Mesothelial cell of epicardium (in vitro differentiated cells): Measurements from ENCODE around the gene HDAC9. TPM values are rescaled to one million over a fixed set of nuclear protein-coding genes. Genes with fewer than 3 reads are reported as not detected.
"Not testable (repeated sequence)": the region's sequence is repeated elsewhere in the genome, so short reads cannot be mapped to it uniquely, and the experiment has no call there.

Experiments used
- DNase-seq, 2 experiments: peaks; one replicate each; pipeline ENCODE4 v3.0.0; 2021; ENCODE audit warnings: low spot score in 2 of 2; ENCODE audit not compliant: unreplicated experiment in 2 of 2
- H3K27ac Mint-ChIP-seq: 2 replicates; pipeline ENCODE4 v1.8.0; 2021; ENCODE audit warnings: mixed read lengths
- H3K27me3 Mint-ChIP-seq: 2 replicates; pipeline ENCODE4 v1.8.0; 2021; ENCODE audit warnings: low read depth, mixed read lengths
- H3K36me3 Mint-ChIP-seq: 2 replicates; pipeline ENCODE4 v1.8.0; 2021; ENCODE audit warnings: mixed read lengths
- H3K4me1 Mint-ChIP-seq: 2 replicates; pipeline ENCODE4 v1.8.0; 2021; ENCODE audit warnings: mixed read lengths
- H3K4me3 Mint-ChIP-seq: 2 replicates; pipeline ENCODE4 v1.8.0; 2021; ENCODE audit warnings: mild to moderate bottlenecking, moderate library complexity, mixed read lengths
- H3K9me3 Mint-ChIP-seq: 2 replicates; pipeline ENCODE4 v1.8.0; 2021; ENCODE audit warnings: mixed read lengths
- CTCF ChIP-seq: fragments of 200-600 bp; sonication (generic); IDR thresholded peaks from one replicate; pipeline ENCODE4 v1.5.0; 2021; ENCODE audit warnings: antibody characterized with exemption; ENCODE audit not compliant: unreplicated experiment
- total RNA-seq: library from RNA; stranded (reverse); gene quantifications from 3 replicates; pipeline ENCODE4 v1.2.1, GENCODE V29; 2021

The HDAC9 gene
- total RNA-seq, 1 donor from 2014 or later = 37.4 TPM

DNA sequence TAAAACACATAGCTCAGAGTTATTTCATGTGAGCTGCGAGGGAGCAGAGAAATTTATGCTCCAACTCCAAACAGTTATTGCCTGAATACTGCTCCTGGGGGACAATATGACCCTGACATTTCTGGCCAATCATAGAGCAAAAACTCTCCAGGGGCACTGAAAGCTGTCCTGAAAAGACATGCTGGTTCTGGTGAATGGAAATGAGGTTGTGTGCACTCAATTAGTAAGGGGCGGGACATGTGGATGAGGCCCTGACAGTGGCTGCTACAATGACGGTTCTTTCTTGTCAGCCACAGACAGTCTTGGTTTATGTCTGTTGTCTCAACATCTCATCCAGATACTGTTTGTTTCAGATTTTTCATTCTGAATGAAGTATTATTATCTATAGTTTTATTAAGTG, 470.1 kb downstream of the HDAC9 start:
- no peak for TF ChIP-seq CTCF
- no peak for DNase-seq
- peaks cover 25% of the 10 kb centered on the region for H3K36me3 Mint-ChIP-seq
- peaks cover 6% of the 10 kb centered on the region for H3K9me3 Mint-ChIP-seq
- no peaks in the 10 kb centered on the region for H3K27me3 Mint-ChIP-seq
- H3K4me1 Mint-ChIP-seq = peaks cover 13% of the 10 kb centered on the region
- H3K27ac Mint-ChIP-seq = no peak overlapping the region
- no peak overlapping the region for H3K4me3 Mint-ChIP-seq

DNA sequence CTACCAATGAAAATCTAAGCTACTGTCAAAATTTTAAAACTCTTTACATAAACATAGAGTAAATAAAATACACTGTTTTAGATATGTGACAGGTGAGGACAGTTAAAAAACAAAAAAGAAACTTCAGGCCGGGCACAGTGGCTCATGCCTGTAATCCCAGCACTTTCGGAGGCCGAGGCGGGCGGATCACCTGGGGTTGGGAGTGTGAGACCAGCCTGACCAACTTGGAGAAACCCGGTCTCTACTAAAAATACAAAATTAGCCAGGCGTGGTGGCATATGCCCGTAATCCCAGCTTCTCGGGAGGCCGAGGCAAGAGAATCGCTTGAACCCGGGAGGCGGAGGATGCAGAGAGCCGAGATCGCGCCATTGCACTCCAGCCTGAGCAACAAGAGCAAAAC, 472.2 kb downstream of the HDAC9 start:
- H3K4me3 Mint-ChIP-seq, H3K27me3 Mint-ChIP-seq, H3K27ac Mint-ChIP-seq, H3K9me3 Mint-ChIP-seq, H3K4me1 Mint-ChIP-seq, DNase-seq: not testable (repeated sequence)
- peaks cover 26% of the 10 kb centered on the region for H3K36me3 Mint-ChIP-seq

DNA sequence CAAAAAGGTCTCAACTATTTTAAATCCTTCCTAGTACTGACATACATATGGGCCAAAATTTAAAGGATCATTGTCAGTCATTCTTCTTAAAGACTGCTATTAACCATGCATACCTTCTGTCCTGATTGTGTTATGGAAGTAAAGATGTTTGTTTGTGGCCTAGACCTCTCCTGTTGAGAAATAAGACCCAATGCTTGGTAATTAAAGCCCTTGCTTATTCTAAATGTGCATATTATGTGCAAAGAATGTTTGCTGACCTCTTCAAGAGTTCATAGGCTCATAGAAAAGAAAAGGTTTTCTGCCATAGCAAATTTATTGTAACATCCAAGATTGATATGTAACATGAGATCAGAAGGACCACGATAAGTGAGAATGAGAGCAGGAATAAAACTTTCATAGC, 476.3 kb downstream of the HDAC9 start:
- no peak for DNase-seq
- no peak for TF ChIP-seq CTCF
- Mint-ChIP-seq H3K27ac (no peak overlapping the region), H3K27me3 (no peaks in the 10 kb centered on the region), H3K9me3 (peaks cover 24% of the 10 kb centered on the region), H3K4me1 (peaks cover 32% of the 10 kb centered on the region), H3K4me3 (no peak overlapping the region), H3K36me3 (peaks cover 16% of the 10 kb centered on the region)

DNA sequence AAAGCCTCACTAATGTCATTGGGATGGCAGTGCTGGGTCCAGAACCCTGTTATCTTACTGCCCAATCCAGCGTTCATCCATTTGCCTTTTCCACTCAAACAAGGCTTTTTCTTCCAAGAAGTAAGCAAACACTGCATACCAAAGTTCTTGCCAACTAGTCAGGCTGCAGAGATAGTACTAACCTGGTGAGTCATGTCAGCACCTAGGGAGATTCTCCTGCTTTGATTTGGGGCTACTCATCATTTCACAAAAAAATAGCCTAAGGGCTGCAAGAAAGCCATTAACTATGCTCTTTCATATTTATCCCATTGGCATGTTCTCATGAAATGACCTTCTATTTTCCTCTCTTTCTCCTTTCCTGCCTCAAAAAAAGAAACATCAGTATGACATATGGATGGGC, 479.3 kb downstream of the HDAC9 start:
- no peak for TF ChIP-seq CTCF
- no peak overlapping the region for H3K4me3 Mint-ChIP-seq
- no peak for DNase-seq
- H3K4me1 Mint-ChIP-seq = peaks cover 49% of the 10 kb centered on the region
- H3K27ac Mint-ChIP-seq = no peak overlapping the region
- peaks cover 11% of the 10 kb centered on the region for H3K36me3 Mint-ChIP-seq
- H3K27me3 Mint-ChIP-seq = no peaks in the 10 kb centered on the region
- peaks cover 18% of the 10 kb centered on the region for H3K9me3 Mint-ChIP-seq

DNA sequence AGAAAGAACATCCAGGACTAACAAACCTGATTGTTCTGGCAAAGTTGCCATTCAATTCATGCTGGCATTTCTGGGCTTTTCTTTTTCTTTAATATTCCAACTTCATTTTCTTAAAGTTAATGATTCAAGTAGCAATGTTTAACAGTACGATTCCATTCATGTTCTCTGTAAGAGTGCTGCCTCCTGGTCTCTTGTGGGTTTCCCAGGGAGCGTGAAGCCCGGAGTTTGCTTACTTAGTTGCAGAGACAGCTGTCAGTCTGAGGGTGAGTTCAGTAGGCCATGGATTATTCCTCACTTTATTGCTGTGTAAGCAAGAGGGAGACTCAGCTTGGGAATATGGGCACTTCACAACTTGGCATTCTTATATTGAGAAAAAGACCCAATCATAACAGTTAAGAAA, 479.7 kb downstream of the HDAC9 start:
- H3K36me3 Mint-ChIP-seq = peaks cover 15% of the 10 kb centered on the region
- no peak for TF ChIP-seq CTCF
- peaks cover 22% of the 10 kb centered on the region for H3K9me3 Mint-ChIP-seq
- H3K27ac Mint-ChIP-seq = peak overlapping the region; percentile 71
- no peak overlapping the region for H3K4me3 Mint-ChIP-seq
- no peaks in the 10 kb centered on the region for H3K27me3 Mint-ChIP-seq
- DNase-seq = no peak
- H3K4me1 Mint-ChIP-seq = peaks cover 49% of the 10 kb centered on the region

DNA sequence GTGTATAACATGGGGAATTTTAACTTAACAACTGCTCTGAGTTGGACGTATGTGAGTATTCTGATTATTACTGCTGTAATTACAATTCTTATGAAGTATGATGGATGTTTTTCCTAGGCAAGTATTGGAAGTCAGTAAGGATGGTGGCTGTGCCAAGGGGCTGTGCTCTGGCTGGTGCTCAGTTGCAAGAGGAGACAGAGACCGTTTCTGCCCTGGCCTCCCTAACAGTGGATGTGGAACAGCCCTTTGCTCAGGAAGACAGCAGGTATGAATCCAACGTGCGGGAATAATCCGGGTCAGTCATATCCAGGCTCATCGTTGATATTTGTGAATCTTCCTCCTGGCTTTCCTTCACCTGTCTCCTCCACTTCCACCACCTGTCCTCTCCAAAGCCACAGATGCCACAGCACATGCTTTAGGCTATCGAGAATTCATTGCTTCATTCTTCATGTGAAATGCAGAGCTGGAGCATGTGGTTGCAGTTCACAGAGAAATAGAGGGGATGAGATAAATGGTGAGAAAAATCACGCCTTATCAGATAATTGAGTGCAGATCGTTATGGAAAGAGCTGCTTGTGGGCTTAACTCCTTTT, 480.2 kb downstream of the HDAC9 start:
- Mint-ChIP-seq H3K36me3 (peaks cover 16% of the 10 kb centered on the region), H3K4me3 (no peak overlapping the region), H3K27ac (peak overlapping the region; percentile 51), H3K4me1 (peaks cover 49% of the 10 kb centered on the region), H3K27me3 (no peaks in the 10 kb centered on the region), H3K9me3 (peaks cover 26% of the 10 kb centered on the region)
- no peak for TF ChIP-seq CTCF
- no peak for DNase-seq
